Peyer's patch (tissue), 4 donors: Measurements from ENCODE around the gene ANO4. TPM values are rescaled to one million over a fixed set of nuclear protein-coding genes. Genes with fewer than 3 reads are reported as not detected.

Source experiments
- DNase-seq, 3 donors: peaks; one replicate each; pipeline ENCODE4 v3.0.0-alpha.2; 2017 to 2019
- H3K27ac ChIP-seq, 4 donors: fragments of 200-600 bp; sonication (generic); one replicate each; pipeline ENCODE4 v1.5.1; 2016 to 2019
- H3K27me3 ChIP-seq, 2 donors: fragments of 200-600 bp; sonication (generic); one replicate each; pipeline ENCODE4 v1.5.1; 2019
- H3K36me3 ChIP-seq, 3 donors: fragments of 200-600 bp; sonication (generic); one replicate each; pipeline ENCODE4 v1.5.1; 2016 to 2019
- H3K4me1 ChIP-seq, 4 donors: fragments of 200-600 bp; sonication (generic); one replicate each; pipeline ENCODE4 v1.5.1; 2016 to 2019
- H3K4me3 ChIP-seq, 4 donors: fragments of 200-600 bp; sonication (generic); 1 replicate in 3 of 4; 2 replicates in 1 of 4; pipeline ENCODE4 v1.5.1; 2016 to 2019; ENCODE audit warnings: mild to moderate bottlenecking in 1 of 4
- H3K9me3 ChIP-seq, 4 donors: fragments of 200-600 bp; sonication (generic); one replicate each; pipeline ENCODE4 v1.5.1; 2016 to 2019; ENCODE audit warnings: mild to moderate bottlenecking in 1 of 4
- CTCF ChIP-seq, 6 experiments: fragments of 450-650 bp in 4 of 6; fragments of 200-600 bp in 2 of 6; sonication (generic) in 1 of 6; IDR thresholded peaks; one replicate each; pipeline ENCODE4 v1.5.1; 2017 to 2019; ENCODE audit warnings: antibody characterized with exemption in 6 of 6, mild to moderate bottlenecking in 3 of 6, moderate library complexity in 1 of 6
- POLR2A ChIP-seq, 2 donors: fragments of 450-650 bp; IDR thresholded peaks; one replicate each; pipeline ENCODE4 v1.5.1; 2017; ENCODE audit warnings: antibody characterized with exemption in 2 of 2, mild to moderate bottlenecking in 2 of 2, moderate library complexity in 2 of 2
- total RNA-seq, 4 donors: library from RNA; depleted of rRNA; stranded (reverse); fragments of >200 nt; gene quantifications; one replicate each; pipeline ENCODE4 v1.1.0, GENCODE V29; 2016

The ANO4 gene
- total RNA-seq: 1 to 10 TPM in 1 of 4 donors, not detected in 3; 1.7 TPM

- Histone ChIP-seq H3K4me3 (no peak within 1 kb of the TSS), H3K27ac (no peak within 1 kb of the TSS), H3K4me1 (no peaks in the 10 kb centered on the region), H3K36me3 (no peaks in the 10 kb centered on the region), H3K9me3 (no peaks in the 10 kb centered on the region), H3K27me3 (peaks cover 0 to 7% of the 10 kb centered on the region in 2 donors)
- DNase-seq: no peak
- no peak for TF ChIP-seq CTCF (IDR thresholded peaks at IDR 0.05)
- no peak for TF ChIP-seq POLR2A (IDR thresholded peaks at IDR 0.05)
Observed at GRCh38 chr12:100794441-100795173, at the start of gene ANO4. Gene ANO4 (plus strand): TSS chr12:100794776. CDS start chr12:100901786, 107,010 bp downstream.

- H3K36me3 ChIP-seq: no peaks in the 10 kb centered on the region
- H3K9me3 ChIP-seq: no peaks in the 10 kb centered on the region
- H3K27ac ChIP-seq: no peak overlapping the region
- H3K4me3 ChIP-seq: no peak overlapping the region
- TF ChIP-seq CTCF (IDR thresholded peaks at IDR 0.05) (no peak), POLR2A (IDR thresholded peaks at IDR 0.05) (no peak)
- DNase-seq: no peak
- no peaks in the 10 kb centered on the region for H3K27me3 ChIP-seq
- H3K4me1 ChIP-seq: no peaks in the 10 kb centered on the region
Observed at GRCh38 chr12:100745378-100746071, 49.1 kb upstream of the ANO4 start.

GRCh38 chr12:100752841-100753240 lies 41.7 kb upstream of the ANO4 start:
- Histone ChIP-seq H3K27ac (no peak overlapping the region), H3K4me1 (no peaks in the 10 kb centered on the region), H3K36me3 (no peaks in the 10 kb centered on the region), H3K27me3 (no peaks in the 10 kb centered on the region), H3K9me3 (no peaks in the 10 kb centered on the region), H3K4me3 (no peak overlapping the region)
- TF ChIP-seq POLR2A (IDR thresholded peaks at IDR 0.05) (no peak), CTCF (IDR thresholded peaks at IDR 0.05) (no peak)
- no peak for DNase-seq

GRCh38 chr12:100753837-100754236 lies 40.7 kb upstream of the ANO4 start:
- H3K4me3 ChIP-seq: no peak overlapping the region
- H3K36me3 ChIP-seq: no peaks in the 10 kb centered on the region
- H3K9me3 ChIP-seq: no peaks in the 10 kb centered on the region
- no peaks in the 10 kb centered on the region for H3K4me1 ChIP-seq
- no peak for DNase-seq
- no peak overlapping the region for H3K27ac ChIP-seq
- TF ChIP-seq POLR2A (IDR thresholded peaks at IDR 0.05) (no peak), CTCF (IDR thresholded peaks at IDR 0.05) (no peak)
- H3K27me3 ChIP-seq: no peaks in the 10 kb centered on the region

GRCh38 chr12:100755186-100755585 lies 39.4 kb upstream of the ANO4 start:
- Histone ChIP-seq H3K4me3 (no peak overlapping the region), H3K36me3 (no peaks in the 10 kb centered on the region), H3K27me3 (no peaks in the 10 kb centered on the region), H3K9me3 (no peaks in the 10 kb centered on the region), H3K4me1 (no peaks in the 10 kb centered on the region), H3K27ac (no peak overlapping the region)
- TF ChIP-seq POLR2A (IDR thresholded peaks at IDR 0.05) (no peak), CTCF (IDR thresholded peaks at IDR 0.05) (no peak)
- no peak for DNase-seq
